Measurements from ENCODE around the gene RAD18.

The RAD18 gene

DNA sequence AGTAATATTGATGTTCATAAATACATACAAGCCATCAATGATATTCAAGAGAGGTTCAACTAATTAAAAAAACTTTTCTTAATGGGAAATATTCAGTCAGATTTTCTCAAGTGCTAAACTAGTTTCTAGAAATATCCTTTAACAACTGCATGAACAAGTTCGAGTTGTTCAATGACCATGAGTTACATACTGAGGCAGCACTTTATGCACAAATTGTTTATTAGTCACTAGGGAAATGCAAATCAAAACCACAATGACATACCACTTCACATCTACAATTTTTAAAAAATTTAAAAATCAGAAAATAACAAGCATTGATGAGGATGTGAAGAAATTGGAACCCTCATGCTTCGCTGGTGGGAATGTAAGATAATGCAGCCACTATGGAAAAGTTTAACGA lies 62.4 kb downstream of the RAD18 start:
- DNase-seq (ENCODE audit: low read depth, low spot score), result no peak

DNA sequence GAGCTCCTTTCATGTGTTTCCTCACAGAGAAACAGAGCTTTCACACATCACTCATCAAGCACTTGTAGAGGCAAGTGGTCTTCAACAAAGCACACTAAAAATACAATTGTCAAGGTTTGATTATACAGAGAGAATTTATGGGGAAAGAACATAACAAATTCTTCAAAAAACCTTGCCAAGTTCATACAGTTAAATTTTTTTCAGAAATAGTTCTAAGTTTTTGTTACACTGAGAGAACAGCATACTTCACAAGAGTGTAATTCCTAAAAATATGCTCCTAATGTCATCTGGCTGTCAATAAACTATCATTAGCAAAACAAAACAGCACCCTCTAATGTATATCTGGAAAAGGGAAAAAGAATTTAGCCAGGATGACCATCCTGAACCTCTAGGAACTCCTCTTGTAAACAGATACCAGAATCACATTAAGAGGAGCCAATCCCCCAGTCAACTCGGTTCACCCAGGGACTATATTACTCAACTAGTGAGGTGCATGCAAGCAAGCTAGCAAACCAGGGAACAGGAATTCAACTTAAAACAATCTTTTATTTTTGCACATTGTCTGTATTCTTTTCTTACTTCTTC lies 63.3 kb downstream of the RAD18 start:
- no peak for DNase-seq (ENCODE audit: low read depth, low spot score)

GRCh38 chr3:8895829-8896228 lies 67.4 kb downstream of the RAD18 start:
- DNase-seq (ENCODE audit: low read depth, low spot score), result no peak

DNA sequence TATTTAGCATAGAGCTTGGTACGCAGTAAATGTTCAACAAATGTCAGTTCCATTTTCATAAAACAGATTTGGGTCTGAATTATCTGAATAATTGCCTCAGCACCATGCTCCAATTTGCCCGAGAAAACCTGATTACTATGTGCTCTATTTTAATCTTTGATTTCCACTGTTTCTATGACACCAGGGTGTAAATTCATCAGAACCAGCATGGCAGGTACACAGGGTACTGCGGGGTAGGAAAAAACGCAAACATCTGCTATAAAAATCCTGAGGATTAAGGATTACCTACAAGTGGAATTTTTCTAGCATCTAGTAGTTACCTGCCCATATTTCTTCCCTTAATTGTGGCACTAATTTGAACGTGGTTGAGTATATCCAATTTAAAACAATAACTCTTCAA lies 70.3 kb downstream of the RAD18 start:
- DNase-seq (ENCODE audit: low read depth, low spot score), result no peak

DNA sequence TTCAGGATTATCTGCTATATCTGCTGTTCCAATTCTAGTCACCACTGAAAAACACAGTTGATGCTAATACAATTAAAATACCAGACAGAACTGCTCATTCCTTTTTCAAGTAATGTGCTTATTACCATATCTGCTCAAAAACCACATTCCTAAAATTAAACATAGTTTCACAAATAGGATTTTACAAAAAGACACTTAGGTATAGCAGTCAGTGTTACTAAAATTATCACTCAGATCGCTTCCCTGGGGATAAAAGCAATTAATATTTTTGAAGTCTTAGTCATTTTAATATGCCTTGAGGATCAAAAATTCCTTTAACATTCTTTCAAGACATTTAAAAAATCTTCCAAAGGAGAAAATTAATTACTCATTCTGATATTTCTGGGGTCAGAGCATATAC lies 71.5 kb downstream of the RAD18 start:
- peak; percentile 24 for DNase-seq (ENCODE audit: low read depth, low spot score)

DNA sequence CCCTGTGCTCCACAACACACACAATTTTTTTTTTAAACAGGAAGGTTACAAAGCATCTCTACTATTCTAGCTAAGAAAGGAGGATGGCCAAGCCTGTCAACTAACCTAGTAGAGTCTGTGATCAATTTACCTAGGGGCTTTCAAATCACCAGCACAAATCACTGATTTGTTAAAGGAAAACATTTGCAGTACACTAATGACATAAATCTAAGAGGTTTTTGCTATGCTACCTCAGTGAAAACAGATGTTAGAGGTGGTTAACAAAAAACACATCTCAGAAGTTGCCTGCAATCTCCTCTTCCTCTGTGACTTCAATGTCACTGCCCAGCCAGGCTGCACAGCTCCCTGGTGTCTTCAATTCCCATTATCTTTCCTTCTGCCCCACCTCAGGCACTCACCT lies 72.0 kb downstream of the RAD18 start:
- DNase-seq (ENCODE audit: low read depth, low spot score), result no peak

- DNase-seq (ENCODE audit: low read depth, low spot score), result peak; percentile 85
Observed at GRCh38 chr3:8888301-8888915, 74.9 kb downstream of the RAD18 start.

DNA sequence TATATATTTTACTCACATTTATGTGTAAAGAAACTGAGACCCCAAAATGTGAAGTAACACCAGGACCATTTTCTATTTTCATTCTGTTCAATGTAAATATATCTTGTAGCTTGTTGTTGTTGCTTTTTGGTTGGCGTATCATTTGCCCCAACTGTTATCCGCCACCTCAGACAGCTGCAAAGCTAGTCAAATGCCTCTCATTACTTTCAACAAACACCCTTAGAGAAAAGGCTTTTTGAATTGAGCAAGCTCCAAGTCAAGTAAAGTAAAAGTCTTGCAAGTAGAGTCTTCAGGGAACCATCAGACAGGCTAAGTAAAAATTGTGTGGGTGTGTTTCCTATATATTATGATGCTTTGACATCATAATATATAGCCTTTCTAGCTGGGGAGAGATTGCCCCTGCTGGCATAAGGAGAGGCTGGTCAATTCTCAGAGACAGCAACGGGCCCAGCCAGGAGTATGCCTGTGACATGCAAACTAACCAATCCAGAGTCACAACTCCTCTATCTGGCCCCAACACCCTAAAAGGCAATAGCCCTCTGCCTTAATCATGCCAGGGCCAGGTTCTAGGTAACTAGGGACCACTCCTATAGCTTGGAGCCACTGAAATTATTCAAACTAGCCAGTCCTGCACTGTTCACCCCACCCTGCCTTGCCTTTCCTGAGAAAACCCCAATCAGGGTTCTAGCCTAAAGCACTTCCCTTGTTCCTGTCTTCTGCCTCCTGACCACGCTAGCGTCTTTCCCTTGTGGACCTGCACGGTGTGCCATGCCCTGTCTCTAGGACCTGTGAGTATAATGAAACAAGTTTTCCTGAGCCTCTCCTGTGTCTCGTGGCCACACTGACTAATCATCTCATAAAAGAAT lies 75.6 kb downstream of the RAD18 start:
- DNase-seq (ENCODE audit: low read depth, low spot score), result no peak

GRCh38 chr3:8886546-8886945 lies 76.7 kb downstream of the RAD18 start:
- DNase-seq (ENCODE audit: low read depth, low spot score), result peak; percentile 66

DNA sequence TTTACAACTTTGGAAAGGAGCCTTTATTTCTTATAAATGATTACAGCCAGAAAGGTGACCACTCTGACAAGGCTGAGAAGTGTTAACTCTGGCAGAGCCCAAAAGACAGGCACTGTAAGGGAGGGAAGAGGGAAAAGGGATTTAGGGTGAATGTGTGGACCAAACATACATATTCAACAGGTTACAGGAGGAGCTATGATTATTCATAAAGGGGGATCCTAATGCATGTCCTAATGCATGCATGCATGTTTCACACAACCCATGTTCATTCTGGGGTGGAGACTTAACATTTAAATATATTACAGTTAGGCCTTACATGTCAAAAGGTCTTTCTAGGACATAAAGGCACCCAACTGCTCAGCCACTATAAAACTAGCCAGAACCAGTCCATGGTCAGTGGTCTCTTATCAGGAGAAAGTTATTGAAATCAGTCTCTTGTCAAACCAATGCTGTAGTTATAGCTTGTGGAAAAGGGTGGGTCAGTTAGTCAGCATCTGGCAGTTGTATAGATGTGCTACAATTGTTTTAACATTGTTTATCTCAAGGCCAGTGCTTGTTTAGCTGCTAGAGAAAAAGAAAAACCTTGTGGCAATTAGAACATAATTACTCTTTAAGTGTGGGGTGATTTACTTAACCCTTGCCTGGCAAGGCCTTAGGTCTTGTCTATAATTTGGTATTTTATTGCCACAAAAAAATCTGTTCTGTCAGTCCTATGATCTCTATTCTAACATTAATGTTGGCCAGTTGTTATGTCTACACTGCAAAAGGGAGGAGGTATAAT lies 77.5 kb downstream of the RAD18 start:
- DNase-seq (ENCODE audit: low read depth, low spot score), result no peak

- peak; percentile 24 for DNase-seq (ENCODE audit: low read depth, low spot score)
Observed at GRCh38 chr3:8884630-8885290, 78.5 kb downstream of the RAD18 start.

DNA sequence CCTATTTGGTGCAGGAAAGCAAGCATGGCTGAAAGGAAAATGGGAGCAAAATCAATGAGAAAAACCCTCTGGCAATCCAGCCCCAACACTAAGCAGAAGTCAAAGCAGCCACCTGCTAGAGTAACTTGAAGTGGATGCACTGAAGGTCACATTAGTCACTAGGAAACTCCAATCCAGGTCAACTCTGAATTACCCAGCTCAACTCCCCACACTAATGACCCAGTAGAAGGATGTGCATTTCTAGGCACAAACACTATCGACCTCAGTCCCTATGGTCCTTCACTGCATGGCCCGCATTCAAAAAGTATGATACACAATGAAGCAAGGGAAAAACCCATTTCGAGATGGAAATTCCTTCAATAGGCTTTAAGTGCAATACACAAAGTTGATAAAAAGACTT lies 80.6 kb downstream of the RAD18 start:
- no peak for DNase-seq (ENCODE audit: low read depth, low spot score)

- DNase-seq (ENCODE audit: low read depth, low spot score), result no peak
Observed at GRCh38 chr3:8882171-8882593, 81.1 kb downstream of the RAD18 start.

- no peak for DNase-seq (ENCODE audit: low read depth, low spot score)
Observed at GRCh38 chr3:8879347-8879944, 83.8 kb downstream of the RAD18 start.

- peak; percentile 36 for DNase-seq (ENCODE audit: low read depth, low spot score)
Observed at GRCh38 chr3:8875836-8876235, 87.4 kb downstream of the RAD18 start.

- no peak for DNase-seq (ENCODE audit: low read depth, low spot score)
Observed at GRCh38 chr3:8873740-8874139, 89.5 kb downstream of the RAD18 start.

DNA sequence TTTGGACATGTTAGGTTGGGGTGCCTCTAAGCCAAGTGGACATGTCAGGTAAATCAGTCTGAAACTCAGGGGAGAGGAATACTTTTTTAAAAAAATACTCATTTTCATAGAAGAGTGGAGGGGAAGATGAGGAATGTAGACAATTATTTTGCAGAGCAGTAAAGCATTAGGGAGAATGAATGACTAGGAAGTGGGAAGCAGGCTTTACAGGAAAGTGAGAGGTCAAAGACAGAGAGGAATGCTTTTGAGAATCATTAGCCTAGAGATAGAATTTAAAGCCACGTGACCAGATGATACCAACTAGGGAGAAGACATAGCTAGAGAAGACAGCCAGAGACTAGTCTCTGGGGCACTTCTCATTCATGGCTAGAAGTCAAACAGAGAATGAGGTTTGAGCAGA lies 91.0 kb downstream of the RAD18 start:
- no peak for DNase-seq (ENCODE audit: low read depth, low spot score)

GRCh38 chr3:8871306-8871705 lies 92.0 kb downstream of the RAD18 start:
- DNase-seq (ENCODE audit: low read depth, low spot score), result no peak

- DNase-seq (ENCODE audit: low read depth, low spot score), result no peak
Observed at GRCh38 chr3:8870134-8870533, 93.1 kb downstream of the RAD18 start.

DNA sequence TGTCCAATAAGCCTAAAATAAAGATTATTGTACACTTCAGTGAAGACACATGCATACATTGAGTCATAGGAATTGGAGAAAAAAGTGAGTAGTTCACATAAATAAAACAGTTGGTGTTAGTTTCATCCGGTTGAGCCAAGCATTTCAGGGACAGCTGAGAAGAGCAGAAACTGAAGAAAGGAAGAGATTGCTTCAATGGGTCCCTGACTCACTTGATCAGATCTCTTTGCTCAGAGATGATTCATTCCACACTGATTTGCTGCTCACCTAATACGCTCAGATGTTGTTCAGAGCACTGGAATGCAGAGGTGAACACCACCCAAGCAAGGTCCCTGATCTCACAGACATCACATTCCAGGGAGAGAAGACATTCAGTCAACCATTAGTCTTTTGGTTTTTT lies 93.7 kb downstream of the RAD18 start:
- DNase-seq (ENCODE audit: low read depth, low spot score), result peak; percentile 87

DNA sequence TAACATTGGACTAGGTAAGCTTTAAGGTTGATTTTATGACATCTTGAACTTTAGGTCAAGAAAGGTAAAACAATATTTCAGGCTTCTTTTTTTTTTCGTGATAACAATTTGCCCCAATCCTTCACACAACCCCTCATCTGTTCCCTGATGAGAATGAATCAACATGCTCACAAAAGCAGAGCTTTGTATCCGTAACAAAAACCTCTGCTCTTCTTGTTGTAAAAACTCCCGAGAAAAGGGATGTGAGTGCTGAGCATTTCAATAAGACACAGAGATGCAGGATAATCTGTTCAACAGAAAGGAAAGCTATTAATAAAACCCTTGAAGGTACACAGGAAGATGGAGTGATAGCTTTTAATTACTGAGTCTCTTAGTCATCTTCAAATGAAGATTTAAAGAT lies 94.3 kb downstream of the RAD18 start:
- DNase-seq (ENCODE audit: low read depth, low spot score), result no peak

All from astrocyte of the hippocampus (primary cell).